ENCODE results near the gene MRPL55.

MRPL55 gene

DNA sequence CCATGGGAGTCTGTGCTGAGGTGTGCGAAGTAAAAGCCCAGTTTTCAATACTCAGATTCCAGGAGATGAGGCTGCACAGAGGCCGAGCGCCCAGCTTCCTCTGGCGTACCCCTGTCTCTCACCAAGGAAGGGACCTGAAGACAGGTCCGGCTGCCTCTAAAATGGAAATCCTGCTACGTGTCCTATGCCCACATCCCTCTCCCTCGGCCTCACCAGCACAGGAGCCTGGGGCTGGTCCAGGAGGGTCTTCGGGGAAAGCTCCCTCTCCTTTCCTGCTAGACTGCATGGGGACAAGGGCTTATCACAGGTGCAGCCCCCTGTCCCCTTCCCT lies 392 bp downstream of the MRPL55 start:
- TF ChIP-seq, protein P1, sequence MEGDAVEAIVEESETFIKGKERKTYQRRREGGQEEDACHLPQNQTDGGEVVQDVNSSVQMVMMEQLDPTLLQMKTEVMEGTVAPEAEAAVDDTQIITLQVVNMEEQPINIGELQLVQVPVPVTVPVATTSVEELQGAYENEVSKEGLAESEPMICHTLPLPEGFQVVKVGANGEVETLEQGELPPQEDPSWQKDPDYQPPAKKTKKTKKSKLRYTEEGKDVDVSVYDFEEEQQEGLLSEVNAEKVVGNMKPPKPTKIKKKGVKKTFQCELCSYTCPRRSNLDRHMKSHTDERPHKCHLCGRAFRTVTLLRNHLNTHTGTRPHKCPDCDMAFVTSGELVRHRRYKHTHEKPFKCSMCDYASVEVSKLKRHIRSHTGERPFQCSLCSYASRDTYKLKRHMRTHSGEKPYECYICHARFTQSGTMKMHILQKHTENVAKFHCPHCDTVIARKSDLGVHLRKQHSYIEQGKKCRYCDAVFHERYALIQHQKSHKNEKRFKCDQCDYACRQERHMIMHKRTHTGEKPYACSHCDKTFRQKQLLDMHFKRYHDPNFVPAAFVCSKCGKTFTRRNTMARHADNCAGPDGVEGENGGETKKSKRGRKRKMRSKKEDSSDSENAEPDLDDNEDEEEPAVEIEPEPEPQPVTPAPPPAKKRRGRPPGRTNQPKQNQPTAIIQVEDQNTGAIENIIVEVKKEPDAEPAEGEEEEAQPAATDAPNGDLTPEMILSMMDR (IDR thresholded peaks at IDR 0.05), result no peak
- Histone ChIP-seq H3K27ac (peak overlapping the region; percentile 93 to 96), H3K4me3 (peak overlapping the region; percentile 92)
- DNase-seq (ENCODE audit: low spot score), result no peak

DNA sequence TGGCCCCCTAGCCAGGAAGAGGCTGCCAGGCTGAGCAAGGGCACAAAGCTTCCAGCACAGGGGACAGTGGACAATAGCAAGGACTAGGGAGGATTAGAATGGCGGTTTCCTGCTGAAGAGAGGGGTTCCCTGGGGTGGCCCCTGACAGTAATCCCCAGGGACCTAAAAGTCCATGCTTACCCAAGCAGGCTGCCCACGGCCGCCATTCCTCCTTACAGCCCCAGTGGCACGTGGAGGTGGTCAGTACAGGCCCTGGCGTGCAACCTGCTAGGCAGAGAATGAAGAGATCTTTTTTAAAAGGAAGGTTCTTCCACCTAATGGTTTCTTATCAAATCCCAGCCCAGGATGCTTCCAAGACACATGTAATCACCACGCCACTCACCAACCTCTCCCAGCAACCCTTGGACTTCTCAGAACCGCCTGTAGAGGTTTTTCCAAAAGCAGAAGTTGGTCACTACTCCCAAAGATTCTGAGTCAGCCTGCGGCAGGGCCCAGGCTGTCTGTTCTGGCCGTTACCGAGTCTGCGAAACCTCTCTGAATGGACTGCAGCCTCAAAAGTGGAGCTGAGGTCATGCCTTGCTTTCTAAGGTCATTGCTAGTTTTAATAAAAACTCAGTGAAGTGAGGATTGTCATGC lies 926 bp downstream of the MRPL55 start:
- TF ChIP-seq, protein P1 (IDR thresholded peaks at IDR 0.05), result no peak
- H3K4me3 ChIP-seq, result peak overlapping the region; percentile 92
- no peak for DNase-seq (ENCODE audit: low spot score)
- H3K27ac ChIP-seq, result peak overlapping the region; percentile 93 to 96

DNA sequence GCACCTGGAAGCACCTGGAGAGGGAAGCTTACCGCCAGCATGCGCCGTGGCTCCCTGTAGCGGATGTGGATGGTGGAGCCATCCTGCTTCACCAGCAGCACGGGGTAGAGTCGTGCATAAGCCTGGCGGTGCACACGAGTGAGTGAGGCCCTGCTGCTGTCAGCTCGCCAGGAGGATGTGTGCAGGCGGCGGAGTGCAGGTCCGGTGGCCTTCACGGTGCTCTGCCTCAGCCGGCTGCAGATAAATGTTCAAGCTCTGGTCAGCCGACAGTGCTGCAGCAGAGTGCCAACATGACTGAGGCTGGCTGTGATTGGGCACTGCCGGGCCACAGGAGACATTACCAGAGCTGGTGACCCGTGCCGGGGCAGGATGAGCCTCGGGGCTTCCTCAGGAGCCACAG lies 1.5 kb downstream of the MRPL55 start:
- TF ChIP-seq, protein P1 (IDR thresholded peaks at IDR 0.05), result no peak
- Histone ChIP-seq H3K27ac (no peak overlapping the region), H3K4me3 (no peak overlapping the region)
- DNase-seq (ENCODE audit: low spot score), result no peak

DNA sequence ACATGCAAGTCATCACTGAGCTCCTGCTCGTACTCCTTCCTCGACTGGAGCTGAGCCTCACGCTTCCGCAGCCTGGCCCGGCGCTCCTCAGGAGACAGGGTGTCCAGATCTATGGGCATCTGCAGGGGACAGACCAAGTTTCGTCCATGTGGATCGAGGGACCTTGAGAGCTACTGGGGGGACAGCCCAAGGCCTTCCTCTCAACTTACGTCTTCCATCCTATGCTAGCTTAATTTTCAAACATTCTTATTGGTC lies 2.4 kb downstream of the MRPL55 start:
- no peak overlapping the region for H3K27ac ChIP-seq
- DNase-seq (ENCODE audit: low spot score), result no peak
- TF ChIP-seq, protein P1 (IDR thresholded peaks at IDR 0.05), result no peak
- H3K4me3 ChIP-seq, result no peak overlapping the region

DNA sequence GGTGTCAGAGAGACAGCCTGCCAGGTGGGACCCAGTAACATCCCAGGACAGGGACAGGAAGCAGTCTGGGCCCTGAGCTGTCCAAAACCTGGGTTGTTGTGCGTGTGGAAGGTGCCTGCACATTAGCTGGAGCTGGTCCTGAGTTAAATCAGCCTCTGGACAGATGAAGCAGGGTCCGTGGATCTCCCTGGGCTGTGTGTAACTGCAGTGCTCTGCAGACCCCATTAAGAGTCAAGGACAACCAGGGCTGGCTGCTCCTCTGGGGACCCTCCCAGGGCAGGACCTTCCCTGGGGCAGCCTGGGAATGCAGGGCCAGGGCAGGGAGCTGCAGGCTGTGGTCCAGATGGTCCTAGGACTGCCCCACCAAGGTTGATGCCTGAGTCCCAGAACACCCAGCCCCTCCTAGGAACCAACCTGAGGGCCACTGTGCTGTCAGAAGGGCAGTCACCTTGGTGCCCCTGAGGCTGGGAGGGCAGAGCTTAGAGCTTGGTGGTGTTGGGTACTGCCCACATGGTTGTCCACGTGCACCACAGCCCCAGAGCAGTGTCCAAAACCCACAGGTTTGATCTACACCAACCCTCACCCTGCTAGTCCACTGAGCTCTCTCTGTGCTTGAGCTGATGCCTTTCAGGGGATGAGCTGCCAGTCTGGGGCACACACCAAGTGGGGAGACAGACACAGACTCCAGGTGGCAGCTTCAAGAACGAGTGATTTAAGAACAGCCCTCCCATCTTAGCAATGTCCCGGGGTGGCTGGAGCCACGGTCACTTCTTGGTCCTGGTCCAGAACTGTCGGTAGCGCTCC lies 2.9 kb downstream of the MRPL55 start:
- Histone ChIP-seq H3K4me3 (no peak overlapping the region), H3K27ac (no peak overlapping the region)
- TF ChIP-seq, protein P1 (IDR thresholded peaks at IDR 0.05), result no peak
- no peak for DNase-seq (ENCODE audit: low spot score)

DNA sequence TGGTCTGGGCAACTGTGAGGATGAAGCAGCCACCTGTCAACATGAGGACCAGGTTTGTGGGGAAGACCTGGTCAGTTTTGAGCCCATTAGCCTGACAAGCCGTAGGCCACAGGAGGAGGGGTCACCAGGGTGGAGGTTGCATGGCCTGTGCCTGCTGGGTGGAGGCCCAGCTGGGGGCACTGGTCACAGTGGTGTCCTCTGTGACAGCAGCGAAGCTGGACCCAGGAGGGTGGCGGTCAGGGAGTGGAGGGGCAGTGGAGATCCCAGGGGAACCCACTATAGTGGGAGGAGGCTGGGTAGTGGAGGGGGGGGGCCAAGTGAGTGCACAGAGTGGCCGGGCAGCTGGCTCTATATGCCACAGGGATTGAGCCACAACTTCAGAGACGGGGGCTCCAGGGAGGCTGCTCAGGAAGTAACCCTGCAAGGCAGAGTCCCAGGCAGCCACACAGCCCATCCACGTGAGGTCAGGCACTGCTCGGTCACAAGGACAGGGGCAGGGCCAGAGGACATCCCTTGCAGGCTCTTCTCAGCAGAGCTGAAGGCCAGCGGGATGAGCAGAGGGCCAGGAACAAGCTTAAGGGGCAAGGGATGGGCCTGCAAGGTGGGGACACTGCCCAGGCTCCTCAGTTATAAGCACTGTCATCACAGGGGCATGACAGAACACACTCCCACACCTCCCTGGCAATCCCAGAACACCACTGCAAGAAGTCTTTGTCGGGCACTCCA lies 3.7 kb downstream of the MRPL55 start:
- TF ChIP-seq, protein P1 (IDR thresholded peaks at IDR 0.05), result no peak
- DNase-seq (ENCODE audit: low spot score), result no peak
- Histone ChIP-seq H3K4me3 (no peak overlapping the region), H3K27ac (no peak overlapping the region)
